PC-3 (cell line): ENCODE measurements around the gene NHS.

Experiments
- CTCF ChIP-seq: fragments of 300-600 bp; sonication (generic); conservative IDR thresholded peaks from 2 replicates; pipeline ENCODE4 v1.5.1; 2017; ENCODE audit warnings: antibody characterized with exemption, low read depth, mild to moderate bottlenecking, low read length
- EZH2phosphoT487 ChIP-seq: fragments of 300-600 bp; sonication (generic); IDR thresholded peaks from 2 replicates; pipeline ENCODE4 v1.6.1; 2018; ENCODE audit warnings: mild to moderate bottlenecking, antibody characterized with exemption, low read length, borderline replicate concordance

- no peak for TF ChIP-seq EZH2phosphoT487
- TF ChIP-seq CTCF = no peak
Observed at GRCh38 chrX:17737710-17737985, 362.6 kb downstream of the NHS start.
